Measurements from ENCODE around the gene P4HA2. TPM values are rescaled to one million over a fixed set of nuclear protein-coding genes. Genes with fewer than 3 reads are reported as not detected.
A peak's percentile ranks its signal among the peaks of the same experiment; 100 is the strongest.

The P4HA2 gene
- total and polyA plus RNA-seq, 9 of the 15 experiments (the other 6 are each of a cell fraction or from before 2014, with no cell fraction given), result 9.6 to 50.0 (median 12.7) TPM

DNA sequence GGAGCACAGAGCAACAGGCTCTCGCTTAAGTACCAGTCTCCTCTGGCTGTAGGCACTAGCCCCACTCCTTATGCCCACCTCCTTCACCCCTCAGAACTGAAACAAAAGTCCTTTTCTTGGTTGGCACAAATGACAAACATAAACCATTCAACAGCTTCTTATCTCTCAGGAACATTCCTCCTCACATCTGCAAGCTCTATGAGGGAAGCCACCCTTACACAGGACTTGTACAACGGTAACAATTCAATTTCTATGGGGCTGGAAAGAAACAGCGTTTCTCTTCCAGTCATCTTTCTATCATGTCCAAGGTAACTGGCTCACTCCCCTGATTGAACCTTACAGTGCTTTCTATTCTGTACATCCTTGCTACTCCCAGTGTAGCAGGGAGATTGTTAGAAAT lies 80.0 kb downstream of the P4HA2 start (continued):
- TF ChIP-seq SP1 (CRISPR knock-in tag; IDR thresholded peaks at IDR 0.05) (no peak), ZBTB17 (CRISPR knock-in tag; IDR thresholded peaks at IDR 0.05) (no peak), ASH1L (IDR thresholded peaks at IDR 0.05; ENCODE audit: borderline replicate concordance, low read depth, partially characterized antibody) (no peak), SIN3B (IDR thresholded peaks at IDR 0.05; ENCODE audit: low read depth) (no peak), SMARCA4 (IDR thresholded peaks at IDR 0.05) (peak; percentile 43; the same call in 1 of the 2 replicates), MTA1 (IDR thresholded peaks at IDR 0.05; ENCODE audit: borderline replicate concordance) (no peak), RBM34 (IDR thresholded peaks at IDR 0.05; ENCODE audit: borderline replicate concordance, insufficient read depth, low read length) (no peak), NR1H2 (CRISPR knock-in tag; IDR thresholded peaks at IDR 0.05) (no peak), KLF13 (tag; IDR thresholded peaks at IDR 0.05; ENCODE audit: borderline replicate concordance, low read depth) (no peak), SNRNP70 (optimal IDR thresholded peaks at IDR 0.05; ENCODE audit: low read depth, low read length) (no peak), ZNF668 (CRISPR knock-in tag; IDR thresholded peaks at IDR 0.05) (no peak), EP300 (IDR thresholded peaks at IDR 0.05; ENCODE audit: low read length) (peak; percentile 25; the same call in 1 of the 2 replicates), KLF1 (tag; IDR thresholded peaks at IDR 0.05) (no peak), TCF3 (CRISPR knock-in tag; IDR thresholded peaks at IDR 0.05) (peak; percentile 67), SMARCB1 (IDR thresholded peaks at IDR 0.05; ENCODE audit: insufficient read length, low read depth) (no peak), MIER1 (IDR thresholded peaks at IDR 0.05; ENCODE audit: low read depth) (no peak), ZNF232 (CRISPR knock-in tag; IDR thresholded peaks at IDR 0.05) (no peak), DPF2 (IDR thresholded peaks at IDR 0.05) (peak; percentile 36; the same call in 1 of the 2 replicates), PPARD (CRISPR knock-in tag; IDR thresholded peaks at IDR 0.05) (no peak)
- TF ChIP-seq, protein P1, sequence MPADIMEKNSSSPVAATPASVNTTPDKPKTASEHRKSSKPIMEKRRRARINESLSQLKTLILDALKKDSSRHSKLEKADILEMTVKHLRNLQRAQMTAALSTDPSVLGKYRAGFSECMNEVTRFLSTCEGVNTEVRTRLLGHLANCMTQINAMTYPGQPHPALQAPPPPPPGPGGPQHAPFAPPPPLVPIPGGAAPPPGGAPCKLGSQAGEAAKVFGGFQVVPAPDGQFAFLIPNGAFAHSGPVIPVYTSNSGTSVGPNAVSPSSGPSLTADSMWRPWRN (IDR thresholded peaks at IDR 0.05; ENCODE audit: low read depth), result no peak
- TF ChIP-seq, protein P2, sequence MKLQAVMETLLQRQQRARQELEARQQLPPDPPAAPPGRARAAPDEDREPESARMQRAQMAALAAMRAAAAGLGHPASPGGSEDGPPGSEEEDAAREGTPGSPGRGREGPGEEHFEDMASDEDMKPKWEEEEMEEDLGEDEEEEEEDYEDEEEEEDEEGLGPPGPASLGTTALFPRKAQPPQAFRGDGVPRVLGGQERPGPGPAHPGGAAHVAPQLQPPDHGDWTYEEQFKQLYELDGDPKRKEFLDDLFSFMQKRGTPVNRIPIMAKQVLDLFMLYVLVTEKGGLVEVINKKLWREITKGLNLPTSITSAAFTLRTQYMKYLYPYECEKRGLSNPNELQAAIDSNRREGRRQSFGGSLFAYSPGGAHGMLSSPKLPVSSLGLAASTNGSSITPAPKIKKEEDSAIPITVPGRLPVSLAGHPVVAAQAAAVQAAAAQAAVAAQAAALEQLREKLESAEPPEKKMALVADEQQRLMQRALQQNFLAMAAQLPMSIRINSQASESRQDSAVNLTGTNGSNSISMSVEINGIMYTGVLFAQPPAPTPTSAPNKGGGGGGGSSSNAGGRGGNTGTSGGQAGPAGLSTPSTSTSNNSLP (IDR thresholded peaks at IDR 0.05; ENCODE audit: borderline replicate concordance, low read depth, low read length), result no peak

Measured in K562 (cell line).